Hippocampal formation (tissue), 2 donors: ENCODE data around the gene SPAG4.

Source experiments
- DNase-seq, 2 donors: peaks; one replicate each; lab custom pipeline; 2025; lab: John Stamatoyannopoulos, UW

Gene SPAG4

GRCh38 chr20:35615667-35616464 is at the start of gene SPAG4:
Gene SPAG4 (plus strand): TSS chr20:35615829. CDS start chr20:35616004, 175 bp downstream.
- DNase-seq = peak; percentile 92 to 93

GRCh38 chr20:35568645-35569044 is 47.0 kb upstream of the SPAG4 start:
- no peak for DNase-seq

GRCh38 chr20:35571555-35571954 is 44.1 kb upstream of the SPAG4 start:
- no peak for DNase-seq

GRCh38 chr20:35572838-35573237 is 42.8 kb upstream of the SPAG4 start:
- DNase-seq = no peak

- DNase-seq = no peak
These were observed 39.7 kb upstream of the SPAG4 start for GRCh38 chr20:35575958-35576357.

GRCh38 chr20:35576816-35577215 is 38.8 kb upstream of the SPAG4 start:
- DNase-seq = no peak

GRCh38 chr20:35578469-35578868 is 37.2 kb upstream of the SPAG4 start:
- no peak for DNase-seq

- no peak for DNase-seq
These were observed 36.4 kb upstream of the SPAG4 start for GRCh38 chr20:35579196-35579595.

GRCh38 chr20:35582131-35582530 is 33.5 kb upstream of the SPAG4 start:
- DNase-seq = no peak

- no peak for DNase-seq
These were observed 32.8 kb upstream of the SPAG4 start for GRCh38 chr20:35582741-35583404.

GRCh38 chr20:35583636-35584560 is 31.7 kb upstream of the SPAG4 start:
- no peak for DNase-seq

- no peak for DNase-seq
These were observed 28.7 kb upstream of the SPAG4 start for GRCh38 chr20:35586751-35587425.

GRCh38 chr20:35587436-35587835 is 28.2 kb upstream of the SPAG4 start:
- DNase-seq = no peak

- no peak for DNase-seq
These were observed 27.2 kb upstream of the SPAG4 start for GRCh38 chr20:35588397-35588796.

GRCh38 chr20:35592339-35592974 is 23.2 kb upstream of the SPAG4 start:
- DNase-seq = no peak

GRCh38 chr20:35595456-35595855 is 20.2 kb upstream of the SPAG4 start:
- no peak for DNase-seq

- DNase-seq = no peak
These were observed 19.7 kb upstream of the SPAG4 start for GRCh38 chr20:35595901-35596300.

- DNase-seq = no peak
These were observed 18.4 kb upstream of the SPAG4 start for GRCh38 chr20:35597186-35597585.

GRCh38 chr20:35598476-35598875 is 17.2 kb upstream of the SPAG4 start:
- DNase-seq = no peak

GRCh38 chr20:35598899-35599775 is 16.5 kb upstream of the SPAG4 start:
- no peak for DNase-seq
